ENCODE data around the gene S100A5.
"Not testable (repeated sequence)": the region's sequence is repeated elsewhere in the genome, so short reads cannot be mapped to it uniquely, and the experiment has no call there.

The S100A5 gene

DNA sequence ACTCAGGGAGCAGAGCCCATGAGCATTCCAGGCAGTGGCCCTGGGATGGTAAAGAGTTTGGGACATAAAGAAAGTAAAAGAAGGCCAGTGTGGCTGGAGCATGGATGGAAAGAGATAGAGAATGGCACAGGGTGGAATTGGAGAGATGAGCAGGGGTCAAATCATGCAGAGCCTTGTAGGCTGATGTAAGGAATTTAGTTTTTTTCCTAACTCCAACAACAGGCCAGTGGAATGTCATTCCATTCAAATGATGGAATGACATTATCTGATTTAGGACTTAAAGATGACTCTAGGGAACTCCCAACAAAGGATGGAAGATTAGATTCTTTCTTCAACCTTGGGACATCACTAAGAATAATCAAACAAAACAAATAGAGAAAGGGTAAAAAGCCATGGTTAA lies 37.8 kb upstream of the S100A5 start:
- H3K27ac ChIP-seq (ENCODE audit: low read depth, low read length): no peak overlapping the region
- H3K4me3 ChIP-seq (ENCODE audit: low read depth in 1 of 2, low read length in 2 of 2): no peak overlapping the region
- H3K27me3 ChIP-seq (ENCODE audit: control insufficient read depth in 1 of 2, insufficient read depth in 2 of 2, low read length in 2 of 2): no peaks in the 10 kb centered on the region

DNA sequence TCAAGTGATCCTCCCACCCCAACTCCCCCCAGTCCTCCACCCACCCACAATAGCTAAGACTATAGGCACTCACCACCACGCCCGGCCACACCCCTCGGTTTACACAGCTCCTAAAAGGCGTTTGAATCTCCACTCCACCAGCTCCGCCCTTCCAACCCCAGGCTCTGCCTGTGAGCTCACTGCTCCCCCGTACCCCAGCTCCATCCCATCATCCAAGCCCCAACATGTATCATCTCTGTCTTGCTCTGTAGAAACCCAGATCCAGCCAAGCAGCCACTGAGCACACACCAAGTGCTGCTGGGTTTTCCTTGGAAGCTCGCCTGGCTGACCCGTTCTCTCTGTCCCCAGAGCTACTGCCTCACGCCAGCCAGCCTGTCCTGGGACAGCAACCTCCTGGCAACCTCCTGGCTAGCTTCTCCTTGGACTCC lies 36.9 kb upstream of the S100A5 start:
- peaks cover 3 to 7% of the 10 kb centered on the region in 2 donors for H3K4me1 ChIP-seq (ENCODE audit: control insufficient read depth in 1 of 2, insufficient read depth in 2 of 2, low read length in 2 of 2)
- no peak overlapping the region for H3K4me3 ChIP-seq (ENCODE audit: low read depth in 1 of 2, low read length in 2 of 2)
- H3K27ac ChIP-seq (ENCODE audit: low read depth, low read length): no peak overlapping the region
- H3K36me3 ChIP-seq (ENCODE audit: control insufficient read depth in 1 of 2, insufficient read depth in 2 of 2, low read length in 2 of 2): no peaks in the 10 kb centered on the region
- H3K27me3 ChIP-seq (ENCODE audit: control insufficient read depth in 1 of 2, insufficient read depth in 2 of 2, low read length in 2 of 2): no peaks in the 10 kb centered on the region
- H3K9me3 ChIP-seq (ENCODE audit: control insufficient read depth in 1 of 2, low read length in 2 of 2): no peaks in the 10 kb centered on the region
- H3K9ac ChIP-seq (ENCODE audit: low read depth in 1 of 2, low read length in 2 of 2): no peak overlapping the region

More for the DNA sequence above, 37.8 kb upstream of the S100A5 start:
- no peak overlapping the region for H3K9ac ChIP-seq (ENCODE audit: low read depth in 1 of 2, low read length in 2 of 2)
- no peaks in the 10 kb centered on the region for H3K9me3 ChIP-seq (ENCODE audit: control insufficient read depth in 1 of 2, low read length in 2 of 2)
- no peaks in the 10 kb centered on the region for H3K36me3 ChIP-seq (ENCODE audit: control insufficient read depth in 1 of 2, insufficient read depth in 2 of 2, low read length in 2 of 2)
- H3K4me1 ChIP-seq (ENCODE audit: control insufficient read depth in 1 of 2, insufficient read depth in 2 of 2, low read length in 2 of 2): peaks cover 0 to 3% of the 10 kb centered on the region in 2 donors

DNA sequence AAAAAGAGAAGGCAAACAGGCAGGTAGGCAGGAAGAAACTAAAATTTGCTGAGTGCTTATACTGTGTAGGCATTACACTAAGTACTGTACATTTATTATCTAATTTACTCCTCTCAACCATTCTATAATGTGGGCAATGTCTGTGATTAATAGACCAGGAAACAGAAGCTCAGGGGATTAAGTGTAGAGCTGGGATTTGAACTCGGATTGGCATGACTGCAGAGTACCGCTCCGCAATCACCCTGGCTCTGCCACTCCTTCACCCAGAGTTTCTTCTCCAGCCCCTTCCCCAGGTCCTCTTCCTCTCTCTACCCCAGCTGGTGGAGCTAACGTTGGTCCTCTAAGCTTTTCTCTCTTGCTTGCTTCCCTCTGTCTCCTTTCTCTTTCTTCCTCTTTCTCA lies 36.4 kb upstream of the S100A5 start:
- H3K9me3 ChIP-seq (ENCODE audit: control insufficient read depth in 1 of 2, low read length in 2 of 2): no peaks in the 10 kb centered on the region
- H3K9ac ChIP-seq (ENCODE audit: low read depth in 1 of 2, low read length in 2 of 2): no peak overlapping the region
- no peaks in the 10 kb centered on the region for H3K27me3 ChIP-seq (ENCODE audit: control insufficient read depth in 1 of 2, insufficient read depth in 2 of 2, low read length in 2 of 2)
- peaks cover 3 to 12% of the 10 kb centered on the region in 2 donors for H3K4me1 ChIP-seq (ENCODE audit: control insufficient read depth in 1 of 2, insufficient read depth in 2 of 2, low read length in 2 of 2)
- H3K4me3 ChIP-seq (ENCODE audit: low read depth in 1 of 2, low read length in 2 of 2): no peak overlapping the region
- H3K27ac ChIP-seq (ENCODE audit: low read depth, low read length): no peak overlapping the region
- no peaks in the 10 kb centered on the region for H3K36me3 ChIP-seq (ENCODE audit: control insufficient read depth in 1 of 2, insufficient read depth in 2 of 2, low read length in 2 of 2)

DNA sequence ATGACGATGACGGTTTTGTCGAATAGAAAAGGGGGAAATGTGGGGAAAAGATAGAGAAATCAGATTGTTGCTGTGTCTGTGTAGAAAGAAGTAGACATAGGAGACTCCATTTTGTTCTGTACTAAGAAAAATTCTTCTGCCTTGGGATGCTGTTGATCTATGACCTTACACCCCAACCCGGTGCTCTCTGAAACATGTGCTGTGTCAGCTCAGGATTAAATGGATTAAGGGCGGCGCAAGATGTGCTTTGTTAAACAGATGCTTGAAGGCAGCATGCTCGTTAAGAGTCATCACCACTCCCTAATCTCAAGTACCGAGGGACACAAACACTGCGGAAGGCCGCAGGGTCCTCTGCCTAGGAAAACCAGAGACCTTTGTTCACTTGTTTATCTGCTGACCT lies 34.8 kb upstream of the S100A5 start:
- H3K27ac ChIP-seq (ENCODE audit: low read depth, low read length); H3K27me3 ChIP-seq (ENCODE audit: control insufficient read depth in 1 of 2, insufficient read depth in 2 of 2, low read length in 2 of 2); H3K9ac ChIP-seq (ENCODE audit: low read depth in 1 of 2, low read length in 2 of 2); H3K4me3 ChIP-seq (ENCODE audit: low read depth in 1 of 2, low read length in 2 of 2); H3K9me3 ChIP-seq (ENCODE audit: control insufficient read depth in 1 of 2, low read length in 2 of 2); H3K36me3 ChIP-seq (ENCODE audit: control insufficient read depth in 1 of 2, insufficient read depth in 2 of 2, low read length in 2 of 2): not testable (repeated sequence)
- peaks cover 8 to 19% of the 10 kb centered on the region in 2 donors for H3K4me1 ChIP-seq (ENCODE audit: control insufficient read depth in 1 of 2, insufficient read depth in 2 of 2, low read length in 2 of 2)

DNA sequence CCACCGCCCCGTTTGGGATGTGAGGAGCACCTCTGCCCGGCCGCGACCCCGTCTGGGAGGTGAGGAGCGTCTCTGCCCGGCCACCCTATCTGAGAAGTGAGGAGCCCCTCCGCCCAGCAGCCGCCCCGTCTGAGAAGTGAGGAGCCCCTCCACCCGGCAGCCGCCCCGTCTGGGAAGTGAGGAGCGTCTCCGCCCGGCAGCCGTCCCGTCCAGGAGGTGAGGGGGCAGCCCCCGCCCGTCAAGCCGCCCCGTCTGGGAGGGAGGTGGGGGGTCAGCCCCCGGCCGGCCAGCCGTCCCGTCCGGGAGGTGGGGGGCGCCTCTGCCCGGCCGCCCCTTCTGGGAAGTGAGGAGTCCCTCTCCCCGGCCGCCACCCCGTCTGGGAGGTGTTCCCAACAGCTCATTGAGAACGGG lies 34.4 kb upstream of the S100A5 start:
- H3K36me3 ChIP-seq (ENCODE audit: control insufficient read depth in 1 of 2, insufficient read depth in 2 of 2, low read length in 2 of 2); H3K27ac ChIP-seq (ENCODE audit: low read depth, low read length); H3K27me3 ChIP-seq (ENCODE audit: control insufficient read depth in 1 of 2, insufficient read depth in 2 of 2, low read length in 2 of 2); H3K4me3 ChIP-seq (ENCODE audit: low read depth in 1 of 2, low read length in 2 of 2); H3K9ac ChIP-seq (ENCODE audit: low read depth in 1 of 2, low read length in 2 of 2); H3K9me3 ChIP-seq (ENCODE audit: control insufficient read depth in 1 of 2, low read length in 2 of 2): not testable (repeated sequence)
- H3K4me1 ChIP-seq (ENCODE audit: control insufficient read depth in 1 of 2, insufficient read depth in 2 of 2, low read length in 2 of 2): peaks cover 10 to 21% of the 10 kb centered on the region in 2 donors

DNA sequence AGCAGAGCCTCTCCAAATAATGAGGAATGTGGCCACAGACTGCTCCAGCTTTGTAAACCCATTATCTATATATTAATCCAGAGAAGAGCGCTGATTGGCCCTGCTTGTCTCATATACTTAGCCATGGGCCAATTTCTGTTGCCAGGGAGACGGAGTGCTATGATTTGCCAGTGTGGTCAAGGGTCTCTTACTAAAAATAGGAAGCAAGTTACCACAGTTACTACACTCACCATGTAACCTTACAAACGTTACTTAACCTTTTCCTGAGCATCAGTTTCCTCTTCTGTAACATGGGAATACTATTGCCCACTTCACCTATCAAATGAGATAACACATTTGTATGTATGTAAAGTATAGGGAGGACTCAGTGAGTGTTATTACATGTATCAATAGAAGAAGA lies 32.6 kb upstream of the S100A5 start:
- Histone ChIP-seq H3K27me3 (ENCODE audit: control insufficient read depth in 1 of 2, insufficient read depth in 2 of 2, low read length in 2 of 2) (no peaks in the 10 kb centered on the region), H3K36me3 (ENCODE audit: control insufficient read depth in 1 of 2, insufficient read depth in 2 of 2, low read length in 2 of 2) (no peaks in the 10 kb centered on the region), H3K27ac (ENCODE audit: low read depth, low read length) (no peak overlapping the region)

DNA sequence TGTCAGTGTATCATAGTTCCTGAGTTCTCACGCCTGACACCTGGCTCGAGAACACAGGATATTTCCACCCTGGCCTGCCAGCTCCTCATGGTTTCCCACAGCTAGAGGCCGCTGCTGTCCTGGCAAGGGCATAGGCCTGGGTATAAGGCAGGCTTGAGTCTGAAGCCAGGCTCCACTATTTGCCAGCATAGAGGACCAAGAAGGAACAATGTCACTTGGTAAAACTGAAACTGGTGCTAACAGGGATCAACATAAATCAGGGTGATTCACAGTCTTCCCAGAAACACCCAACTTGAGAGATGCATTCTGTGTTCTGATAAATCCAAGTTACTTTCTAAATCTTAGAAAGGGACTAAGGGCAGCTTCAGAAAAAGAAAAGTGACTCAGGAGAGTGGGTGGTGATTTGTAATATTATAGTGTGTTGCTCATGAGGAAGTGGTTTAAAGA lies 31.9 kb upstream of the S100A5 start:
- H3K4me1 ChIP-seq (ENCODE audit: control insufficient read depth in 1 of 2, insufficient read depth in 2 of 2, low read length in 2 of 2): peaks cover 24 to 29% of the 10 kb centered on the region in 2 donors
- H3K27ac ChIP-seq (ENCODE audit: low read depth, low read length): no peak overlapping the region
- H3K9me3 ChIP-seq (ENCODE audit: control insufficient read depth in 1 of 2, low read length in 2 of 2): no peaks in the 10 kb centered on the region
- H3K9ac ChIP-seq (ENCODE audit: low read depth in 1 of 2, low read length in 2 of 2): no peak overlapping the region
- no peaks in the 10 kb centered on the region for H3K36me3 ChIP-seq (ENCODE audit: control insufficient read depth in 1 of 2, insufficient read depth in 2 of 2, low read length in 2 of 2)
- no peak overlapping the region for H3K4me3 ChIP-seq (ENCODE audit: low read depth in 1 of 2, low read length in 2 of 2)
- H3K27me3 ChIP-seq (ENCODE audit: control insufficient read depth in 1 of 2, insufficient read depth in 2 of 2, low read length in 2 of 2): no peaks in the 10 kb centered on the region

More for the DNA sequence above, 32.6 kb upstream of the S100A5 start:
- no peaks in the 10 kb centered on the region for H3K9me3 ChIP-seq (ENCODE audit: control insufficient read depth in 1 of 2, low read length in 2 of 2)
- peaks cover 16 to 21% of the 10 kb centered on the region in 2 donors for H3K4me1 ChIP-seq (ENCODE audit: control insufficient read depth in 1 of 2, insufficient read depth in 2 of 2, low read length in 2 of 2)
- H3K4me3 ChIP-seq (ENCODE audit: low read depth in 1 of 2, low read length in 2 of 2): no peak overlapping the region
- no peak overlapping the region for H3K9ac ChIP-seq (ENCODE audit: low read depth in 1 of 2, low read length in 2 of 2)

DNA sequence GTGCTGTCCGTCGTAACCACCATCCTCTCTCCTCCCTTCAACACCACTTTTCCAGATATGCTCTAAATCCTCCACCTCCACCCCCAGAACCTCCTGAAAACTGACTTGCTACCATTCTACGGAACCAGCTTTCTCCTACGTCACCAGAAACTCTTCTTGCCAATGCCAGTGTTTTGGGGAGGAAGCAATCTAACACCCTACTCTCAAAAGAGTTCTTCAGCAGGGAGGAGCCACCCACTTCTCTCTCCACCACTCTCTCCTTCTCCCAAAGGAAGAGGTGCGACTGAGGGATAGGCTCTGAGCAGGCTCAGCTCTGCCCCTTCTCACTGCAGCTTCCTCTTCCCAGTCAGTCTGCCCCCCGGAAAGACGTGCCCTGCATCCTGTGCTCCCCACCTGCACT lies 31.0 kb upstream of the S100A5 start:
- no peaks in the 10 kb centered on the region for H3K36me3 ChIP-seq (ENCODE audit: control insufficient read depth in 1 of 2, insufficient read depth in 2 of 2, low read length in 2 of 2)
- no peak overlapping the region for H3K27ac ChIP-seq (ENCODE audit: low read depth, low read length)
- no peak overlapping the region for H3K9ac ChIP-seq (ENCODE audit: low read depth in 1 of 2, low read length in 2 of 2)
- no peaks in the 10 kb centered on the region for H3K9me3 ChIP-seq (ENCODE audit: control insufficient read depth in 1 of 2, low read length in 2 of 2)
- H3K27me3 ChIP-seq (ENCODE audit: control insufficient read depth in 1 of 2, insufficient read depth in 2 of 2, low read length in 2 of 2): no peaks in the 10 kb centered on the region
- H3K4me1 ChIP-seq (ENCODE audit: control insufficient read depth in 1 of 2, insufficient read depth in 2 of 2, low read length in 2 of 2): peaks cover 33 to 36% of the 10 kb centered on the region in 2 donors
- H3K4me3 ChIP-seq (ENCODE audit: low read depth in 1 of 2, low read length in 2 of 2): no peak overlapping the region

DNA sequence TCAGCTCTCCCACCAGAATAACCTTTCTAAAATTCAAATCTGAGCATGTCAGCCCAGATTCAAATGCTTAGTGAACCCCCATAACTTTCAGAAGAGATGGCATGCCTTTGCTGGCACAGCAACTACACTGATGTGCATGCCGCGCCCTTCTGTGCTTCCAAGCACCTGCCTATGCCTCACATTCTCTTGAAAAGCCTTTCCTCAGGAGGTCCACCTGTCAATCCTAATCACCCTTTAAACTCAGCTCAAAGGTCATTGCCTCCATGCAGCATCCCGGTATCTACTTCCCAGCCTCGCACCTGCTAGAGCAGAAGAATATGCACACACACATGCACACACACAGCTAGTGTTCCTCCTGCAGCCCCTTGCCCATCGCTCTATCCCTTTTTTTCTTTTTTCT lies 30.1 kb upstream of the S100A5 start:
- H3K27ac ChIP-seq (ENCODE audit: low read depth, low read length): no peak overlapping the region

GRCh38 chr1:153569465-153569864 lies 28.7 kb upstream of the S100A5 start:
- H3K9ac ChIP-seq (ENCODE audit: low read depth in 1 of 2, low read length in 2 of 2): no peak overlapping the region
- H3K27ac ChIP-seq (ENCODE audit: low read depth, low read length): no peak overlapping the region
- H3K4me1 ChIP-seq (ENCODE audit: control insufficient read depth in 1 of 2, insufficient read depth in 2 of 2, low read length in 2 of 2): peaks cover 45 to 54% of the 10 kb centered on the region in 2 donors
- H3K36me3 ChIP-seq (ENCODE audit: control insufficient read depth in 1 of 2, insufficient read depth in 2 of 2, low read length in 2 of 2): no peaks in the 10 kb centered on the region
- H3K27me3 ChIP-seq (ENCODE audit: control insufficient read depth in 1 of 2, insufficient read depth in 2 of 2, low read length in 2 of 2): no peaks in the 10 kb centered on the region
- H3K9me3 ChIP-seq (ENCODE audit: control insufficient read depth in 1 of 2, low read length in 2 of 2): no peaks in the 10 kb centered on the region
- H3K4me3 ChIP-seq (ENCODE audit: low read depth in 1 of 2, low read length in 2 of 2): no peak overlapping the region

More for the DNA sequence above, 30.1 kb upstream of the S100A5 start:
- Histone ChIP-seq H3K36me3 (ENCODE audit: control insufficient read depth in 1 of 2, insufficient read depth in 2 of 2, low read length in 2 of 2) (no peaks in the 10 kb centered on the region), H3K9ac (ENCODE audit: low read depth in 1 of 2, low read length in 2 of 2) (no peak overlapping the region), H3K4me3 (ENCODE audit: low read depth in 1 of 2, low read length in 2 of 2) (no peak overlapping the region), H3K27me3 (ENCODE audit: control insufficient read depth in 1 of 2, insufficient read depth in 2 of 2, low read length in 2 of 2) (no peaks in the 10 kb centered on the region), H3K9me3 (ENCODE audit: control insufficient read depth in 1 of 2, low read length in 2 of 2) (no peaks in the 10 kb centered on the region), H3K4me1 (ENCODE audit: control insufficient read depth in 1 of 2, insufficient read depth in 2 of 2, low read length in 2 of 2) (peaks cover 38 to 44% of the 10 kb centered on the region in 2 donors)

Data from duodenal mucosa (tissue), 2 donors.